Medulla oblongata (tissue), 1 donor: Measurements from ENCODE around the gene STXBP4.
"Not testable (repeated sequence)": the region's sequence is repeated elsewhere in the genome, so short reads cannot be mapped to it uniquely, and the experiment has no call there.

ENCODE experiments used
- DNase-seq: peaks from one replicate; pipeline ENCODE4 v3.0.0-alpha.2; 2015; ENCODE audit errors: extremely low spot score

The STXBP4 gene

GRCh38 chr17:55040611-55041010 is 72.0 kb downstream of the STXBP4 start:
- DNase-seq: peak; percentile 18

GRCh38 chr17:55053855-55054254 is 85.3 kb downstream of the STXBP4 start:
- no peak for DNase-seq

- no peak for DNase-seq
These were observed 85.9 kb downstream of the STXBP4 start for GRCh38 chr17:55054429-55054828.

GRCh38 chr17:55056526-55056925 is 88.0 kb downstream of the STXBP4 start:
- DNase-seq: no peak

- DNase-seq: no peak
These were observed 88.6 kb downstream of the STXBP4 start for GRCh38 chr17:55057184-55057583.

GRCh38 chr17:55059724-55060123 is 91.2 kb downstream of the STXBP4 start:
- no peak for DNase-seq

GRCh38 chr17:55062921-55063320 is 94.4 kb downstream of the STXBP4 start:
- DNase-seq: no peak

- no peak for DNase-seq
These were observed 95.6 kb downstream of the STXBP4 start for GRCh38 chr17:55063885-55064874.

GRCh38 chr17:55067697-55068439 is 99.3 kb downstream of the STXBP4 start:
- no peak for DNase-seq

GRCh38 chr17:55068862-55069811 is 100.6 kb downstream of the STXBP4 start:
- no peak for DNase-seq

GRCh38 chr17:55069983-55070529 is 101.5 kb downstream of the STXBP4 start:
- DNase-seq: no peak

- DNase-seq: peak; percentile 21
These were observed 104.3 kb downstream of the STXBP4 start for GRCh38 chr17:55072898-55073297.

- not testable (repeated sequence) for DNase-seq
These were observed 104.9 kb downstream of the STXBP4 start for GRCh38 chr17:55073467-55073866.

GRCh38 chr17:55081559-55081958 is 113.0 kb downstream of the STXBP4 start:
- no peak for DNase-seq

GRCh38 chr17:55086635-55087058 is 118.1 kb downstream of the STXBP4 start:
- peak; percentile 30 for DNase-seq

- DNase-seq: no peak
These were observed 120.7 kb downstream of the STXBP4 start for GRCh38 chr17:55089256-55089655.

- DNase-seq: no peak
These were observed 121.5 kb downstream of the STXBP4 start for GRCh38 chr17:55090079-55090492.

GRCh38 chr17:55093353-55093752 is 124.8 kb downstream of the STXBP4 start:
- DNase-seq: no peak

- no peak for DNase-seq
These were observed 130.2 kb downstream of the STXBP4 start for GRCh38 chr17:55098765-55099164.

- no peak for DNase-seq
These were observed 142.0 kb downstream of the STXBP4 start for GRCh38 chr17:55110521-55110920.

- no peak for DNase-seq
These were observed 145.7 kb downstream of the STXBP4 start for GRCh38 chr17:55114283-55114682.
